GM18508 (cell line): ENCODE measurements around the gene BFSP1.
A peak's percentile ranks its signal among the peaks of the same experiment; 100 is the strongest.

ENCODE experiments used
- ATAC-seq: cut with Tn5 transposase; IDR thresholded peaks from one replicate; pipeline ENCODE4 v1.9.1; 2021; ENCODE audit warnings: moderate number of reproducible peaks; ENCODE audit not compliant: insufficient read depth, unreplicated experiment

BFSP1 gene

DNA sequence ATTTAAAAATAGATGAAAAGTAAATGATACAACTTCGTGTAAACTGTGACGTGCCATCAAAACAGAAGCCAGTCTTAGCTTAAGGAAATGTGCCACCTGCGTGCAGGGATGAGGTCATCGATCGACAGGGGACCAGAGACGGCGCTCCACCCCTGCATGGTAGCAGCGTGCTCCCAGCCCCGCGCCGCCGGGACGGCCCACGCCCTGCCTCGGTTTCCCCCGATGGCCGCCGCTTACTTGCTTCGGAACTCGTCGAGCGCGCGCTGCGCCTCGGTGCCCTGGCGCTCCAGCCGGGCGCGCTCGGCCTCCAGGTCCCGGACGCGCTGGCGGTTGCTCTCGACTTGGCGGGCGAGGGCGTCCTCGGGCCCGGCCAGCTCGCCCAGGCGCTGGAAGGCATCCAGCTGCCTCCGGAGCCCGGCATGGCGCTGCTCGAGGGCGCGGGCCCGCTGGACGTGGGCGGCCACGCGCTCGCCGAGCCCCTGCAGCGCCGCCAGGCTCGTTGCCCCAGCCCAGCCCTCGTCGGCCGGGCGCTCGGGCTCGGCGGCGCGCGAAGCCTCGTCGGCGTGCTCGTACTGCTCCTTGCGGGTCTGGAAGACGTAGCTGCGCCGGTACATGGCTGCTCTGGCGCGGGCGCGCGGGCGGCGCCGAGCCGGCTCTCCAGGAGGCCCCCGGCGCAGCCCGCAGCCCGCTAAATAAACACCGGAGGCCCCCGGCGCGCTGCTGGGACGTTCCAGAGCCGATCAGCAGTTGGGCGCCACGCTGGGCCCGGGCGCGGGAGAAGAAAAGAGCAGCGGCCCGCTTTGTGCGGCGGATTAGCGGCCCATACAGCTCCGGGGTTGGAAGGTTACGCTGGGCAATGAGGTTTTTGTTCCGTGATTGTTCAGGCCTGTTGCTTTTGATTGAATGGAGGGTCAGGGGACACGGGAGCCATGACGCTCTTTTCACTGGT lies at the start of gene BFSP1:
Gene BFSP1, minus strand, starts transcription at position 664 of the 949 bp plus-strand sequence. Its CDS starts 50 bp downstream, at position 614.
- ATAC-seq = no peak

DNA sequence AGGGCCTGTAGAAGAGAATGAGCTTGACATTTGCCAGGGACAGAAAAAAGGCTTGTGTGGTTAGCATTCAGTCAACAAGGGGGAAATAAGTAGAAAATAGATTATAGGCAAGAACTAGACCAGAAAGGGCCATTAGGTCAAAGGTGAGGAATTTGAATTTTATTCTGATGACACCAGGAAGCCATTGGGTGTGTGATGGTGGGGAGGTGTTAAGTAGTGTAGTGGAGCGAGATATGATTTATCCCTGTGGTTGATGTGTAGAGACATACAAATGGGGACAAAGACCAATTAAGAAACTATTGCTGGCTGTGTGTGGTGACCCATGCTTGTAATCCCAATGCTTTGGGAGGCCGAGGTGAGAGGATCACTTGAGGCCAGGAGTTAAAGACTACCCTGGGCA lies 49.7 kb upstream of the BFSP1 start:
- ATAC-seq = no peak

DNA sequence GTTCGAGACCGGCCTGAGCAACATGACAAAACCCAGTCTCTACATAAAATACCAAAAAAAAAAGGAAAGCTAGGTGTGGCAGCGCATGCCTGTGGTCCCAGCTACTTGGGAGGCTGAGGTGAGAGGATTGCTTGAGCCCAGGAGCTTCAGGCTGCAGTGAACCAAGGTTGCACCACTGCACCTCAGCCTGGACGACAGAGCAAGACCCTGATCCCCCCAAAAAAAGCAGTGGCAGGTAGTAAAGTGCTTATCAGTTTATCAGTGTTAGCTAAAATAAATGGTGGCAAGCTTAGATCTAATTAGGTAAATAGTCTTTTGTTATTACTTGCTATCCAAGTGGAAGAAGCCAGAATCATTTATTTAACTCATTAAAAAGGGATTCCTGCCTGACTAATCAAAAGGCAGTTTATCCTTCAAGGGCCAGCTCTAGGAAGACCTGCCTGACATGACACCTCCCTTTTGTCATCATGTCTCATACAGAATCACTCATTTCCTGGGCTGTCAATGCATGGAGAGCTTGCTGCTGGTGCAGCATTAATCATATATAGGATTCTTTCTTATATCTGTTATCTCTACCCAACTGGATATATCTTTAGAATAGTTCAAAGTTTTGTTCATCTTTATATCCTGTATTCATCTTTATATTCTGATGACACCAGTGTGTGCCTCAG lies 48.3 kb upstream of the BFSP1 start:
- ATAC-seq = no peak

DNA sequence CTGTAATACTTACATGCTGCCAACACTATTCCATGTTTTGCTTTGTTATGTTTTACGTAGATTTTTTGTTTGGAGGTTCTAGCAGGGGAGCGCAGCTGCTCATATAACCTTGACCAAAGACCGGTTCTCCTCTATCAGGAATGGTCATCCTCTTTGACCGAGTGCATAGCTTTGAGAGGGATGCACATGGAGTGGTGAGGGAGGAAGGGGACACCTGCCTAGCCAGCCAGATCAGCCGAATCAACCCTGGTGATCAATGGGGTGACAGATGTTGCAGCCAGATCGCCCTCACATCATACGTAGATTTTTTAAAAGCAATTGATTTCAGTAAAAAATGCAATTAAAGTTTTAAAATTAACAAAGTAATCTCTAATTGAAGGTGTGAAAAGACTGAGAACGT lies 45.0 kb upstream of the BFSP1 start:
- no peak for ATAC-seq

DNA sequence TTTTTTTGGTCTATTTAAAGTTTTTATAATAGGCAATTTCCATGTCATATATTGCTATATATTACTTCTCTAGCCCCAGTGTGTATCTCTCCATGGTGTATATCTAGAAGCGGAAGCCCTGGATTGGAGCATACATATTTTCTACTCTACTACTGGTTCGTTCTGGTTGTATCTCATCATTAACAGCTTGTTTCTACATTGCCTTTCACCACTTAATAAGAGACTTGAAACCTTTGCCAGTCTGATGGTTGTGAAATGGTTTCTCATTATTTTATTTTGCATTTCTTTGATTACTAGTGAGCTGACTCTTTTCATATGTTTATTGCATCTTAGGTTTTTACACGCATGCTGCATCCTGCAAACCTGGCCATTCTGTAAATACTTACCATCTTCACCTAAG lies 42.3 kb upstream of the BFSP1 start:
- no peak for ATAC-seq

DNA sequence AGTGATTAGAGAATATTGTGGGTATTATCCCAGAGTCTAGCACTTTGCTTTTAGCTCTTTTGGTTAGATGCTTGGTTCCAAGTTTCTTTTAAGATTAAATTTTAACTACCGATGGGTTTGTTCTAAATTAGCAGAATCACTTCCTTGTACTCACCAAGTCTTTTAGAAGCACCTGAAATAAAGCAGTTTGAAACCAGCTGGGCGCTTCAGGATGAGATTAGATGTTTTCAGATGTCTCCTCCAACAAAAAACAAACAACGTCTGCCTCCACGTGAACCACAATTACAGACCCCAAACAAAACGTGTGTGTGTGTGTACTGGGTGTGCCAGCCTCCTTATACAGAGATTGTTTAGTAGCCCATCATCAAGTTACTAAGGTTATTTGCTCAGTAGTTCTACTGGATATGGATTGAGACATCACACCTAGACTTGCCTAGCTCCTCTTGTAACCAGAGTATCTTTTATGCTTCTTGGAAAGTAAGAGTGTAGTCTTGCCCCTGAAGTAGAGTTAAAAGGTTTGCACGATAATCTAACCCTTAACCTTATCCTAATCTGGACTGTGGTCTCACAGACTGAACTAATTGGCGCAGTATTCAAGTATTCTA lies 41.0 kb upstream of the BFSP1 start:
- ATAC-seq = no peak

DNA sequence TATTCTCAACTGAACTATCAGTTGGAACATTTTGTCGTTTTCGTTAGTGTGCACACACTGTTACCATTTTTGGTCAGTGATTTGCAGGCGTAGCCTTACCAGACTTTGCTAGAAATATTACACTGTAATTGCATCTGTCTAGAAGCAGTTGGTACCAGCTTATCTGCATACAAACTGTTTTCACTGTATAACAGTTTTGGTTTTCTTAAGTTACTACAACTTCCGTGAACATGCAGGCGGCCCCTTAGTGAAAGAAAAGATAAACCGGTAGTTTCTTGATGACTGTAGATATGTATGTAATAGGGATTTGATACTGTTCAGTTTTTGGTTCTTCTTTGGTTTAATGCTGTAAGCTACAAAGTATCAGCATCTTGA lies 40.0 kb upstream of the BFSP1 start:
- no peak for ATAC-seq

DNA sequence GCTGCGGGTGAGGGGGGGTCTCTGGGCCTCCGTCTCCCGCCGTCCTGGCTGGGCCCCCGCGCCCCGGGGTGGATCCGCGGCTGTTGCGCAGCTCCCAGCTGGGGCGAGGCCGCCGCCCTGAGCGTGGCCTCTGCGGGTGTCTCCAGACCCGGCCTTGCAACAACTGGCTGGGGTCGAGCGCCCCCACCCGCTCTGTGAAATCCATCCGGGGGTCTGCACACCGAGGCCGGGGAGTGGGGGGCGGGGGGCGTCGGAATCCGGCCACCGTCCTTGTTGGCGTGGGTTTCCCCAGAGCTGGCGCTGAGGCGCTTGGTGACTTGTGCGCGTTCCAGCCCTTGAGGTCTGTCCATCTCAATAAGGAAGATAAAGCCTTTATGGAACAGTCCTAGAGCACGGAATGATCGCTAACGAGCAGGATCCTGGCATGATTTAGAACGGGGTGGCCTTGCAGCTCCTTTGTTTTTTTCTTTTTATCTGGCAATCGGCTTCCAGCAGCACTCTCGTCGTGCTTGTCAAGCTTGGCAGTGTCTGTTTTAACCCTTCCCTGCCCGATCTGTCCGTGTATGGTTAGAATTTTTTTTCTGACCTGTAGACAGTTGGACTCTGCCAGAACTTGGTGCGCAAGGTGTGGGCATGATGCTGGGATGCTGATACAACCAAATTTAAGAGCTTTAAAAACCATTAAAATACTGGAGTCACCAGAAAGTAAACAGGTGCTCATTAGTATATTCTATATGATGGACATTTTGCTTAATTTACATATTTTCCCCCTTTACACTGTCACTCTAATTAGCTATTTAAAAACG lies 39.4 kb upstream of the BFSP1 start:
- ATAC-seq = no peak

DNA sequence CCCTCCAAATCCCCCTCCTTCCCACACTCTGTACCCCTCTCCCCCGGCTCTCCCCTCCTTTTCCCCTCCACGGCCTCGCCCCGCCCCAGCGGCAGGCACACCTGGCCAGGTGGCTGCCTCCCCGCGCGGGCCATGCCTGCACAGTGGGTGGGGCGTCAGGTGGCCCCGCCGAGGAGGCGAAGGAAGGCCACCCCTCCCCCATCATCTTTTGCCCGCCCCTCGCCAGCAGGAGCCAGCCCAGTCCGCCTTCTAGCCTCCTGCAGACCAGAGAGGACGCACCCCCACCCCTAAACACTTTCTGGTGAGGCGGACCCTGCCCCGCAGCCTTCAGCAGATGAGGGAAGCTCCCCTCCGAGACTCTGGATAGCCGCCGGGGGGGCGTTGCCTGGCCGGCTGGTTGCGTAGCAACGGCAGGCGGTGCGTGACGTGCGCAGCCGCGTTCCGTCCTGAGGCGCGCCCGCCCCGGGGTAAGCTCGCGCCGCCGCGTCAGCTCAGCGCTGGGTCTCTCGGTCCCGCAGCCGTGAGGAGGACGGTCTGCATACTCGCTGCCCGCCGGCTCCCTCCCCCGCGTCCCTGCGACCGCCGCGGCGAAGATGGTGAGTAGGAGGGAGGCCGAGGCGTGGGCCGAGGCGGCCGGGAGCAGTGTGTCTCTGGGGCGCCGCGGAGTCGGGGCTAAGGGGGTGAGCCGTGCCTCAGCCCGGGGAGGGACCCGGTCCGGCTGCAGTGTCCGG lies 38.6 kb upstream of the BFSP1 start, which contains the start of gene DSTN:
Gene DSTN, plus strand, starts transcription at position 460 of the 731 bp plus-strand sequence. Its CDS starts 134 bp downstream, at position 594.
- peak; percentile 61 for ATAC-seq

DNA sequence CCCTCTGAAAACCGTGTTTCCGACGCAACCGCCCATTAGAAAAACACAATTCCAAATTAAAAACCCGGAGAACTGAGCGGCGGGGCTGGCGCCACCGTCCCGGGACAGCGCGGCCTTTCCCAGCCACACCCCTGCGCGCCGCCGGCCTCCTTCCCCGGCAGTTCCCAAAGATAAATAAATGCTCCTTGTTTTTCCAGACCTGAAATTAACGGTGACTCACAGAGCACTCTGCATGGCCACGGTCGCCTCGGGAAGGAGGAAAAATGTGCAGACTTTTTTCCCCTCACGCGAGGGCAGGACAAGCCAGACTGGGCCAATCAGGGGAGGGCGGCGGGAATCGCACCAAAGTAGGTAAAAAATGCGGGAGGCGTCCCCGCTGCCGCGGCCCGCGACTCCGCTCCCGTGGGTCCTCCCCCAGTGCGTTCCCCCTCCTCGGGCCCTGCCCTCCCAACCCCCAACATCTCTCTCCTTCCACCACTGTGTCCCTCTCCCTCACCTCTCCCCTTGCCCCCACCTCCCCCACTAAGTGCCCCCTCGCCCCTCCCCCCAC lies 37.9 kb upstream of the BFSP1 start:
- ATAC-seq = no peak

DNA sequence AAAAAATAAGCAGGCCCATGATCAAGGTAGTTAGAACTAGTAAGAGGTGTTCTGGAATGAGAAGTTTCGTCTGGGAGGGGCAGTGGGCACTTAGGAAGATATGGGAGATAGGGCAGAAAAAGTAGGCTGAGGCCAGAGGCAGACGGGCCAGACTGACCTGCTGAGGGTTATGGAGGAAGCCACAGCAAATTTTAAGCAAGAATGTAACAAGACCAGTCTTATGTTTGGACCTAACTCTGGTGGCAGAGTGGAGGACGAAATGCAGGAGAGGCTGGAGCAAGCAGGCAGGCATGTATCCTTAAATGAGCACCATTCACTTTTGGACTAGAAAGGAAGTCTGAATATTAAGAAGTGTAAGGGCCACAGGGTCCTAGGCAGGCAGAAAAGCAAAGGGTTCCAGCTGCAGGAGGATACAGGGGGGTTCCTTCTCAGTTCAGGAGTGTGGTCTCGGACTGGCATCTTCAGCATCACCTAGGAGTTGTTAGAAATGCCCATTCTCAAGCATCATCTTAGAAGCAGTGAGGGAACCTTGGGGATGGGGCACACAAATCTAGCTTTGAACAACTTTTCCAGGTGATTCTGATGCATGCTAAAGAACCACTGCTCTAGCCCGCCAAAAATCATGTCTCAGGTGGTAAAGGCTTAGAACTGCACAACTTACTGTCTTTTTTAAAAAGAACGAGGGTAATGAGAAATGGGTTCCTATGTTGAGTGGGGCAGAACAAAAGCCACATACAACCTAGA lies 37.0 kb upstream of the BFSP1 start:
- ATAC-seq = no peak

DNA sequence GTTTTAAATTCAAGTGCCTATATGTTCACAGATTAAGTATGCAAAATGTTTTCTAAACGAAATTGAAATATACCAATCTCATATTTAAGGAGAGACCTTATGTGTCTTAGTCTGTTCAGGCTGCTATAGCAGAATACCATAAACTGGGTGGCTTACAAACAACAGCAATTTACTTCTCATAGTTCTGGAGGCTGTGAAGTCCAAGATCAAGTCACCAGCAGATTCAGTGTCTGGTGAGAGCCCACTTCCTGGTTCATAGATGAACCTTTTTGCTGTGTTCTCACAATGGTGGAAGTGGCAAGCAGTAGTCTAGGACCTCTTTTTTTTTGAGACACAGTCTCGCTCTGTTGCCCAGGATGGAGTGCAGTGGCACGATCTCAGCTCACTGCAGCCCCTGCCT lies 35.2 kb upstream of the BFSP1 start:
- ATAC-seq = no peak

DNA sequence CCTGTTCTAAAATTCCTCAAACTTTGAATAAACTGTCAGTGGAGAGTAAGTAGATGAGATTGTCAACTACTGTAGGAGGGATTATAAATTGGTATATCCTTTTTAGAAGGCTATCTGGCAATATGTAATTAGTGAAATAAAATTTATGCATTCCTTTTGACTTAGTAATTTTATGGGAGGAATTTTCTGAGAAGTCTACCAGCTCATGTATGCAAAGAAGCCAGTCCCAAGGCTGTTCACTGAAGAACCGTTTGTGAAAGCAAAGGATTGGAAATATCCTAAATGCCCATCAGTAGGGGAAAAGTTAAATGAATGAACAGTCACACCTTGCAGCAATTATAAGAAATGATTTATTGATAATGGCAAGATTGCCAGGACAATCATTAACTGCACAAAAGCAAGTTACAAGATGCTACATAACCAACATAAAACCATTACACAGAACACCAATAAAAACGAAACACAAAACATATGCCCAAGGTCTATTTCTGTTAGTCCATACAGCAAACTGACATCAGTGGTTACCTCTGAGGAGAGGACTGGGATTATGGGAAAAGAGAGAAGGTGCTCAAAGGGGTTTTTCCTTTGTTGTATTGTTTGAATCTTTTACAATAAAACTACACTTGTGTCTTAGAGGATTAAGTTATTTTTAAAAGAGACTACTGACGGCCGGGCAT lies 34.1 kb upstream of the BFSP1 start:
- no peak for ATAC-seq

DNA sequence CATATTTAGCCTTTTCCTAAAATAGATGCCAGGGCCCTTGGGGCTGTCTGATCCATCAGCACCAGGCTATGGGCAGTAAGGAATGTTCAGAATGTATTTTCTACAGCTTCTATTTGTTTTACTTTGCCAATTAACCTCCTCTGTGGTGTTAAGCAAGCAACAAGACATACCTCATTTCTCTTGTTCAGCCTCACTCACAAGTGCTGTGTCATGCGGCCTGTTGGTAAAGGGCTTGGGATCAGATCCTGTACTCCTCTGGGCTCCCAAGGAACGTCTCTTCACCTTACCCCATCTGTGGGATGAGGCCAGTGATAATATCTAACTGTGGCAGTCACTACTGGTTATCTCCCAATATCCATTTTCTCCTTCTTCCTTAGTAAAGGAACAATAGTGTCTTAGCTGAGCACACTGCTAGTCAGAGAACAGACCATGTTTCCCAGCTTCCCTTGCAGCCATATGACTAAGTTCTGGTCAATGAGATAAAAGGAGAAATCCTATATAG lies 31.7 kb upstream of the BFSP1 start:
- no peak for ATAC-seq

DNA sequence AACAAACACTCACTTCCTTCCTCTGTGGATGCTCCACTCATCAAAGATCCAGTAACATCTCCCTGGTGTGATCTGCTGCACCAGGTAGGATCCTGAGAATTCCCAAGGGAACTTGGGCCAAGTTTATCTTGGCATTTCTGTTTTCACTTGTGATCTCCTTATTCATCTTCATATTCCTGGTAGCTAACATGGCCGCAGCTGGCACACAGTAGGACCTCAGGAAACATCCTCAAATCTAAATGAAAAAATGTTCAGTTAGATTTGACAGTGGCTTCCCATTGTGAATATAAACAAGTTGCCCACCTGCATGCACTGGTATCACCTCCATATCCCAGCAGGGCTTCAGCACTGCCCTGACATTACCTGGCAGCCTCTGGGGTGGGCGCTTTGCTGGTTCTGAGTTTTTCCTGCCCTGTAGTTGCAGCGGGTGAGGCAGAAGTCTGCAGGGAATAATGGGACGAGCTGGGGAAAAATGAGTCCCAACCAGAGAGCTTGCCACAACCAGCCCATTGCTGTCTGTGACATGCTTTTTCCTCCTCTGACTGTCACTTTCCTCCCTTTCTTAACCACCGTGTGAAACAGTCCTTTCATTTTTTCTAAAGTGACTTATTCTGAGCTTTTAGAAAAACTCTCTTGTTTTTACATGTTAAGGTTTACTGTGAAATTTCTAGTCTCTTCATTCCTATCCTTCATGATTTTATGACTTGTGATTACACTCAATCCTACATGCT lies 29.3 kb upstream of the BFSP1 start:
- no peak for ATAC-seq

DNA sequence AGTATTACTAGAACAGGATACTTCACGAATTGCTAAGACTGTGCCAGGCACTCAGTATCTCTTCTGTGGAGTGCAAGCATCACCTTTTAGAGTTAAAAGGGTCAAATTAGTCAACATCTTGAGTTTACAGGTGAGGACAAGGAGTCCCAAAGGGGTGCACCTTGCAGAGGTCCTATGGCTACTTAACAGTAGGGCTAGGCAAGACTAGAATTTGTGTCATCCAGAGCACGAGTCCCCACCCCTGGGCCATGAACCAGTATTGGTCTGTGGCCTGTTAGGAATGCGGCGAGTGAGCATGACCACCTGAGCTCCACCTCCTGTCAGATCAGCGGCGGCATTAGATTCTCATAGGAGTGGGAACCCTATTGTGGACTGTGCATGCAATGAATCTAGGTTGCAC lies 28.2 kb upstream of the BFSP1 start:
- ATAC-seq = no peak

DNA sequence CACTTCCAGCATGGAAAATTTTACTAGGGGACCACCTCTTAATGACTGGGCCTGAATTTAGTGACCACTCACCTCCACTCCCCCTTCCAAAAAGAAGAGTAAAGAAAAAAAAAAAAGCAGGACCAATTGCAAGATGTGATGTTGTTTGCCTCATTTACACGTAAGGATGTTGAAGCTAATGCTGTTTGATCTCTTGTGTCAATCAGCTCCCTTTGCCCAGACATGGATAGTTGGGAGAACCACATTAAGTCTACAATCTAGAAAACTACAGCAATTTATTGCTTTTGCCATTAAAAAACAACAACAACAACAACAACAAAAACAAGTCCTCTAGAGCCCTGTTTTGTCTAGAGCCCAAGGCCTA lies 27.7 kb upstream of the BFSP1 start:
- no peak for ATAC-seq
